K562 (cell line): ENCODE measurements around the gene TRAPPC5. TPM values are rescaled to one million over a fixed set of nuclear protein-coding genes. Genes with fewer than 3 reads are reported as not detected.
A peak's percentile ranks its signal among the peaks of the same experiment; 100 is the strongest.

Source experiments
- ATAC-seq: fragments of 200-7000 bp; cut with Tn5 transposase; 3 replicates; pipeline ENCODE4 v1.9.1; 2020; ENCODE audit warnings: moderate library complexity
- BruUV-seq: library from RNA; stranded (reverse); fragments of 400-500 nt; replicated peaks from 2 replicates; lab custom pipeline; 2021; lab: Mats Ljungman, UMichigan
- CTCF ChIA-PET: fragments of 300-600 bp; formaldehyde crosslinking; extraction: SDS; loops from one replicate; lab custom pipeline; 2021; ENCODE audit warnings: low intra/inter-chr PET ratio; lab: Yijun Ruan, JAX
- POLR2A ChIA-PET: fragments of 300-600, 350-650 bp; sonication (Branson Sonifier 250); formaldehyde crosslinking; extraction: SDS; loops from one replicate; lab custom pipeline; 2021; ENCODE audit warnings: antibody characterized with exemption, inconsistent platforms; lab: Yijun Ruan, JAX
- DNase-seq, 4 experiments: peaks; one replicate each; pipeline versions ENCODE4 v3.0.0 to v3.0.0-alpha.2; 2011 to 2018; ENCODE audit warnings: low spot score in 3 of 4, mixed read lengths in 3 of 4; ENCODE audit errors: extremely low read depth in 1 of 4
- FAIRE-seq: peaks from 2 replicates; lab custom pipeline; 2011; peaks lifted over from hg19 to GRCh38; lab: Jason Lieb, UNC
- H2AFZ ChIP-seq: 2 replicates; pipeline ENCODE4 v1.6.0; 2011; ENCODE audit warnings: low read depth, low read length, control low read depth, inconsistent platforms
- H3K27ac ChIP-seq: fragments of 200-600 bp; 3 replicates; pipeline ENCODE4 v1.8.0; 2011; ENCODE audit warnings: low read depth, mild to moderate bottlenecking, control low read depth, inconsistent platforms, low read length, moderate library complexity, mixed read lengths; ENCODE audit errors: extremely low read depth
- H3K27me3 ChIP-seq, 2 experiments: fragments of 300-600 bp in 1 of 2; 2 replicates in 1 of 2; 3 replicates in 1 of 2; pipeline versions ENCODE4 v1.6.0 to v1.8.0; 2011; ENCODE audit warnings: inconsistent platforms in 2 of 2, low read length in 2 of 2, mild to moderate bottlenecking in 1 of 2, mixed read lengths in 1 of 2, moderate library complexity in 1 of 2; ENCODE audit not compliant: control insufficient read depth in 2 of 2, insufficient read depth in 2 of 2
- H3K36me3 ChIP-seq: fragments of 300-600 bp; 3 replicates; pipeline ENCODE4 v1.8.0; 2011; ENCODE audit warnings: mild to moderate bottlenecking, low read length, inconsistent platforms; ENCODE audit not compliant: control insufficient read depth, insufficient read depth
- H3K4me1 ChIP-seq, 2 experiments: fragments of 200-600 bp in 1 of 2; replicated peaks in 1 of 2; 2 replicates in 1 of 2; 3 replicates in 1 of 2; pipeline versions ENCODE4 v1.5.1 to v1.8.0; 2011; ENCODE audit warnings: inconsistent platforms in 2 of 2, low read length in 2 of 2, mild to moderate bottlenecking in 1 of 2, mixed read lengths in 1 of 2, moderate library complexity in 1 of 2; ENCODE audit not compliant: control insufficient read depth in 2 of 2, insufficient read depth in 2 of 2
- H3K4me2 ChIP-seq: 2 replicates; pipeline ENCODE4 v1.6.1; 2011; ENCODE audit warnings: low read length, control low read depth, inconsistent platforms, mixed read lengths; ENCODE audit not compliant: insufficient read depth
- H3K4me3 ChIP-seq: fragments of 200-600 bp; sonication (generic), shearing (Covaris generic); 2 replicates; pipeline ENCODE4 v1.5.1; 2016; ENCODE audit warnings: control low read depth, inconsistent platforms
- H3K79me2 ChIP-seq: fragments of 200-600 bp; 3 replicates; pipeline ENCODE4 v1.8.0; 2011; ENCODE audit warnings: low read length, inconsistent platforms; ENCODE audit not compliant: control insufficient read depth, insufficient read depth
- H3K9ac ChIP-seq, 2 experiments: 2 replicates each; pipeline versions ENCODE4 v1.6.0 to v1.6.1; 2011; ENCODE audit warnings: low read depth in 2 of 2, low read length in 2 of 2, control low read depth in 1 of 2, inconsistent platforms in 1 of 2, mild to moderate bottlenecking in 1 of 2, mixed read lengths in 1 of 2; ENCODE audit not compliant: insufficient read depth in 1 of 2
- H3K9me1 ChIP-seq: one replicate; pipeline ENCODE4 v1.6.0; 2011; ENCODE audit warnings: inconsistent platforms, mild to moderate bottlenecking, low read length, moderate library complexity; ENCODE audit not compliant: control insufficient read depth, insufficient read depth
- H3K9me3 ChIP-seq: replicated peaks from 2 replicates; pipeline ENCODE4 v1.5.1; 2011; ENCODE audit warnings: low read depth, low read length, inconsistent platforms; ENCODE audit not compliant: control insufficient read depth, insufficient read depth
- H4K20me1 ChIP-seq: replicated peaks from 2 replicates; pipeline ENCODE4 v1.6.1; 2011; ENCODE audit warnings: low read length, inconsistent platforms, mixed read lengths; ENCODE audit not compliant: control insufficient read depth, insufficient read depth
- MED1 ChIP-seq: sonication (generic); formaldehyde crosslinking; IDR thresholded peaks from 2 replicates; pipeline ENCODE4 v1.8.1; 2023; ENCODE audit warnings: missing genetic modification reagents, borderline replicate concordance
- NFYB ChIP-seq: IDR thresholded peaks from 2 replicates; pipeline ENCODE4 v1.6.1; 2011; ENCODE audit warnings: mild to moderate bottlenecking, moderate library complexity; ENCODE audit not compliant: insufficient read length; ENCODE audit errors: extremely low read depth
- WGBS: fragments of 100-300 bp; shearing (Covaris generic); methylation state at CpG from one replicate; pipeline ENCODE4 v1.1.6; 2016; ENCODE audit warnings: low coverage, mixed read lengths; ENCODE audit not compliant: insufficient coverage; ENCODE audit errors: missing lambda C conversion rate; 5-methylcytosine and 5-hydroxymethylcytosine counted together
- in situ Hi-C: fragments of 300-500 bp; cut with MboI; formaldehyde crosslinking; loops from 4 replicates; pipeline ENCODE4 v1.15.0; 2018; ENCODE audit warnings: inconsistent platforms, mixed read lengths
- intact Hi-C: fragments of 100-400 bp; cut with micrococcal nuclease; formaldehyde crosslinking; loops from 2 replicates; pipeline ENCODE4 v1.14.2; 2022
- polyA plus RNA-seq, 8 experiments: library from polyadenylated mRNA; depleted of rRNA in 4 of 8; stranded (reverse) in 5 of 8; unstranded in 3 of 8; fragments of >200 nt; fragmentation: Nextera tagmentation in 2 of 8; fragmentation: Illumina TruSeq in 1 of 8; extraction: Ambion mirVana in 2 of 8; extraction: Trizol in 1 of 8; gene quantifications; 2 replicates each; pipeline versions ENCODE4 v1.2.1 to v1.2.3, GENCODE V29; 2011 to 2014; ENCODE audit warnings: inconsistent platforms in 1 of 8, missing spikeins in 1 of 8
- total RNA-seq, 7 experiments: library from RNA; depleted of rRNA in 6 of 7; stranded (reverse); fragments of >200 nt in 6 of 7; fragmentation: Illumina TruSeq in 2 of 7; extraction: Trizol in 2 of 7; gene quantifications; 2 replicates each; pipeline versions ENCODE4 v1.2.1 to v1.2.3, GENCODE V29; 2011 to 2021; ENCODE audit warnings: low replicate concordance in 1 of 7
- TF ChIP-seq, protein P1 (sequence below): fragments of 450-650 bp; IDR thresholded peaks from 2 replicates; pipeline ENCODE4 v1.6.1; 2016

TRAPPC5 gene
- total and polyA plus RNA-seq, 9 of the 15 experiments (the other 6 are each of a cell fraction or from before 2014, with no cell fraction given) = 2.0 to 76.9 (median 29.3) TPM

DNA sequence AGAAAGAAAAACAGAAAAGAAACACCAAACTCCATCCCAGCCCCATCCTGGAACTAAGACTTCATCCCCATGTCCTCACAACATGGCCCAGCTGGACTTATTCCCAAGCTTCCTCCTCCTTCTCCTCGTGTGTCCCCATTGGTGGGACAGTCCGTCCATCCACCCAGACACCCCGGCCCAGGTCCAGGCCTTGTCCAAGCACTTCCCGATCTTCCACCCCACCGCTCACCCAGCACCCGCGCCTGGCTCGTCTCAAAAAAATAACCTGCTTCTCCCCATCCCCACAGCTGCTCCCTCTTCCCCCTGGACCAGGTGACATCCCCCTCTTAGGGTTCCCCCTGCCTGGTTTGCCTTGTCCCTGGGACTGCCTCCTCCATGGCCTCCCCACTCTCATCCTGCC, 22.7 kb downstream of the TRAPPC5 start:
- H3K36me3 ChIP-seq = no peaks in the 10 kb centered on the region
- 19% methylated on average over 3 of the region's 8 CpGs for WGBS
- peaks cover 0 to 43% of the 10 kb centered on the region in 2 experiments; a peak in 4 of 5 replicates for H3K27me3 ChIP-seq
- no peak overlapping the region for H3K27ac ChIP-seq
- no peaks in the 10 kb centered on the region for H3K79me2 ChIP-seq
- no peak overlapping the region for H2AFZ ChIP-seq
- no peak overlapping the region for H3K9ac ChIP-seq
- intact Hi-C loops (no loop called here), in situ Hi-C loops (no loop called here)
- ChIA-PET CTCF (no interaction called here), POLR2A (no interaction called here)
- no peaks in the 10 kb centered on the region for H3K9me3 ChIP-seq
- H3K9me1 ChIP-seq = no peaks in the 10 kb centered on the region
- peaks cover 2 to 8% of the 10 kb centered on the region in 2 experiments; a peak in 4 of 5 replicates for H3K4me1 ChIP-seq
- H4K20me1 ChIP-seq = peaks cover 4% of the 10 kb centered on the region; the same call in 1 of the 2 replicates
- FAIRE-seq = no peak
- no TSS peak for BruUV-seq
- DNase-seq = no peak
- H3K4me2 ChIP-seq = no peak overlapping the region
- no peak overlapping the region for H3K4me3 ChIP-seq
- TF ChIP-seq, protein P1, sequence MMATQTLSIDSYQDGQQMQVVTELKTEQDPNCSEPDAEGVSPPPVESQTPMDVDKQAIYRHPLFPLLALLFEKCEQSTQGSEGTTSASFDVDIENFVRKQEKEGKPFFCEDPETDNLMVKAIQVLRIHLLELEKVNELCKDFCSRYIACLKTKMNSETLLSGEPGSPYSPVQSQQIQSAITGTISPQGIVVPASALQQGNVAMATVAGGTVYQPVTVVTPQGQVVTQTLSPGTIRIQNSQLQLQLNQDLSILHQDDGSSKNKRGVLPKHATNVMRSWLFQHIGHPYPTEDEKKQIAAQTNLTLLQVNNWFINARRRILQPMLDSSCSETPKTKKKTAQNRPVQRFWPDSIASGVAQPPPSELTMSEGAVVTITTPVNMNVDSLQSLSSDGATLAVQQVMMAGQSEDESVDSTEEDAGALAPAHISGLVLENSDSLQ = peak; percentile 84
- TF ChIP-seq MED1 (CRISPR knock-in tag) (no peak), NFYB (no peak)
- ATAC-seq = no peak
